Inflammatory macrophage (primary cell): ENCODE data around the gene TAPBPL.
"Not testable (repeated sequence)": the region's sequence is repeated elsewhere in the genome, so short reads cannot be mapped to it uniquely, and the experiment has no call there.

Experiments used
- DNase-seq, 2 donors: peaks; one replicate each; pipeline ENCODE4 v3.0.0-alpha.2; 2020 to 2022

The TAPBPL gene

DNA sequence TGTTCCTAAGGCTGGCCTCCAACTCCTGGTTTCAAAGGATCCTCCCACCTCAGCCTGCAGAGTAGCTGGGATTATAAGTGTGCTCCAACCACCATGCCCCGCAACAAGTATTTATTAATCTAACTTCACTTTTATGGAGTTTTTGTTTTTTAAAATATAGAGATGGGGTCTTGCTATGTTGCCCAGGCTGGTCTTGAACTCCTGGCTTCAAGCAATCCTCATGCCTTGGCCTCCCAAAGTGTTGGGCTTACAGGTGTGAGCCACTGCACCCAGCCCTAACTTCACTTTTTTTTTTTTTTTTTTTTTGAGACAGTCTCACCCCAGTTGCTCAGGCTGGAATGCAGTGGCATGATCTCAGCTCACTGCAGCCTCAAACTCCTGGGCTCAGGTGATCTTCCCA is 38.8 kb downstream of the TAPBPL start:
- not testable (repeated sequence) for DNase-seq

DNA sequence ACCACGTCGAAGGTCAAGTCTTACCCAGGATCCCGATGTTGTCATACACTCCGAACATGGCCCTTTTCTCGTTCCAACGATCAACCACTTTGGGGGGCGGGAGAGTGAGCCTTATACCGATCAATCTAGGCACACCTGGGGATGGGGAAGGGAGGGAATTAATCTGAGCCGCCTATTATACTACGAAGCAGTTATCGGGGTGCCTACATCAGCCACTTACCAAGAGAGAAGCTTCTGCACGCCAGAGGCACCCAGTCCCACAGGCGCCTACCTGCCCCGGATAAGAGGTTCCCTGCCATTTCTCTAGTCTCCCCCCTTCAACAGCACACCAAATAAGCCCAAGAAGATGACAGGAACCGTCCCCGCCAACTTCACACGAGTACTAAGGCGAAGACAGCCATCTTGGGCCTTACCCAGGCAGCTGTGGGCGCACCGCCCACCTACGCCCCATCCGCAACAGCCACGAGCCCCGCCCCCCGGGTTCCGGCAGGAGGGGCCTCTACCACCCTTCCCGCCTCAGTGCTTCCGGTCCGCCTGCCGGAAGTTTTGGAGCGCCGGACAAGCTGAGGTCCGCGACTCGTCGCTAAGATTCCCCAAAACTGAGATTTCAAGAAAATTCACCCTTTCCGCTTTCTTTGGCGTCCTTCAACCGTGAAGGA is 41.1 kb downstream of the TAPBPL start, which contains the start of gene MRPL51:
TSS of gene MRPL51 (minus strand) at position 425 of the 659 bp plus-strand sequence. CDS start at position 299, 126 bp downstream.
- DNase-seq: peak; percentile 95 to 97

DNA sequence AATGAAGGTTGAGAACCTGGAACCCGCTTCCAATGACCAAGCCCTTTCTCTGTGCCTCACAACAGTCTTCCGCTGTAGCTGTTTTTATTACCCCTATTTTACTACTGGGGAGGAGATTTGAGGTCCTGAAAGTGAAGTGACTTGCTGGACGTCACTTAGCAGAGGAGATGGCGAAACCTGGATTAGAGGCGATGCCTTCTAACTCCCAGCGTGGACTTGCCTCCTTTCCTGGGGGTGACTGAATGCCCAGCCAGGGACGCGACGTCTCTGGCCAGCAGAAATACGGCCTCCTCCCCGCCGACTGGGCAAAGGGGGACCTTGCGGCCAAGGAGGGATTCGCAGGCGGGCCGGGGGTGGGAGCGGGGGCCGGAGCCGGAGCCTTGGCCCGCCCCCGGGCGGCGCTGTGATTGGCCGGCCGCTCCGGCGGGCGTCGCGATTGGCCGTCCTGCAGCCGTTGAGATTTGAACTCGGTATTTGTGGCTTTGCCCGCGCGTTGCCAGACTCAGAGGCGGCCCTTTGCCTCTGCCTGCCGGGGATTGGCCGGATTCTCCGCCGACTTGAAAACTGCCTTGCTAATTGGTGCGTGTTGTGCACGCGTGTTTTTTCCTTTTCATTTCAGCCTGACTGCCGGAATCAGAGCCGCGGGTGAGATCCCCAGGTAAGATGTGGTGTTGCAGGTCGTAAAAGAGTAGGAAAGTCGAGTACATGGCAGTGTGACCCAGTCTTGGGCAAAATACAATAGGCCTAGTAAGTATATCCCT is 41.8 kb downstream of the TAPBPL start, which contains the start of gene NCAPD2:
TSS of gene NCAPD2 (plus strand) at position 606 of the 761 bp plus-strand sequence. CDS start 997 bp downstream, outside the sequence.
- DNase-seq: peak; percentile 97

DNA sequence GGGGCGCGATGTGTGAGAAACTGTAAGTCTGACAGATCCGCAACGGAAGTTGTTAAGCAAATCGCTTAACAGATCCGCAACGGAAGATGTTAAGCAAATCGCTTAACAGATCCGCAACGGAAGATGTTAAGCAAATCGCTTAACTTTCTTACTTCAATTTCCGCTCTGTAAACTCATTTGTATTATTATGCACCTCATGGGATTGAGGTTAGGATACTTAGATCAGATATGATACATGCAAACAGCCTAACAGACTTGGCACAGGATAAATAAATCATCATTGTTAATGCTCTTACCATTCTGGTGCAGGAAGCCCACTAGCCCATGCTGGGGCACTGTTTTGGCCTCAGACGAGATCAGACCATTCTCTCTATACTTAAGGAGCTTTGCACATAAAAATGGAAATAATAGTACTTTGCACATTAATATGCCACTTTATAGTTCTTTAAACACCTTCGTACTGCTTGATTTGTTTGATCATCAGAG is 42.5 kb downstream of the TAPBPL start:
- DNase-seq: no peak

DNA sequence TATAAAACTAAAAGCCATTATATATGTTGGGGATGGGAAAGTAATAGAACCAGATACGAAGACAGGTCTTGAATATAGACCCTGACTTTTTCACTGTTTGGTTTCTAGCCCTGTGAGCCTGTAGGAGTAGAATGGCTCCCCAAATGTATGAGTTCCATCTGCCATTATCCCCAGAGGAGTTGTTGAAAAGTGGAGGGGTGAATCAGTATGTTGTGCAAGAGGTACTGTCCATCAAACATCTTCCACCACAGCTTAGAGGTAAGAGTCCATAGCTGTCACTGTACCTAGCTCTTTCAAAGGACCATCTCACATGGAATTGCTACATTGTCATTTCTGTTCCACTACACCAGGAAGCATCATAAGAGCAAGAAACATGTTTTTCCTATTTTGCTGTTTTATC is 43.1 kb downstream of the TAPBPL start:
- DNase-seq: no peak

DNA sequence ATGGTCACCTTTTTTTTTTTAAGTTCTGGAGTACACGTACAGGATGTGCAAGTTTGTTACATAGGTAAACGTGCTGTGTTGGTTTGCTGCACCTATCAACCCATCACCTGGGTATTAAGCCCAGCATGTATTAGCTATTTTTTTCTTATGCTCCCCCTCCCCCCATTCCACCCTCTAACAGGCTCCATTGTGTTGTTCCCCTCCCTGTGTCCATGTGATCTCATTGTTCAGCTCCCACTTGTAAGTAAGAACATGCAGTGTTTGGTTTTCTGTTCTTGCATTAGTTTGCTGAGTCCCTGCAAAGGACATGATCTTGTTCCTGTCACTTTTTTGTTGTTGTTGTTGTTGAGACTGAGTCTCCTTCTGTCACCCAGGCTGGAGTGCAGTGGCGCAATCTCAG is 45.4 kb downstream of the TAPBPL start:
- DNase-seq: not testable (repeated sequence)

DNA sequence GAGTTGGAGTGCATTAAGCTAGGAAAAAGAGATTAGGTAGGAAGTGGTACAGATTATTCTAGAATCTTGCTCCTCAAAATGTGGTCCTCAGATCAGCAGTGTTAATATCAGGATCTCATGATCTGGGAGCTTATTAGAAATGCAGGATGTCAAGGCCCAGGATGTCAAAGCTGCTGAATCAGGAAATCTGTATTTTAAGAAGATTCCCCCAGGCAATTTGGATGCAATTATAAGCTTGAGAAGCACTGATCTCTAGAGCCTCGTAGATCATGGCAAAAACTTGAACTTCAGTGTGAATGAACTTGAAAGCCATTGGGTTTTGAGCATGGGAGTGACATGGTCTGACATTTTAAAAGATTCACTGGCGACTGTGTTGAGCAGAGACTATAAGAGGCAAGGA is 48.6 kb downstream of the TAPBPL start:
- DNase-seq: no peak

DNA sequence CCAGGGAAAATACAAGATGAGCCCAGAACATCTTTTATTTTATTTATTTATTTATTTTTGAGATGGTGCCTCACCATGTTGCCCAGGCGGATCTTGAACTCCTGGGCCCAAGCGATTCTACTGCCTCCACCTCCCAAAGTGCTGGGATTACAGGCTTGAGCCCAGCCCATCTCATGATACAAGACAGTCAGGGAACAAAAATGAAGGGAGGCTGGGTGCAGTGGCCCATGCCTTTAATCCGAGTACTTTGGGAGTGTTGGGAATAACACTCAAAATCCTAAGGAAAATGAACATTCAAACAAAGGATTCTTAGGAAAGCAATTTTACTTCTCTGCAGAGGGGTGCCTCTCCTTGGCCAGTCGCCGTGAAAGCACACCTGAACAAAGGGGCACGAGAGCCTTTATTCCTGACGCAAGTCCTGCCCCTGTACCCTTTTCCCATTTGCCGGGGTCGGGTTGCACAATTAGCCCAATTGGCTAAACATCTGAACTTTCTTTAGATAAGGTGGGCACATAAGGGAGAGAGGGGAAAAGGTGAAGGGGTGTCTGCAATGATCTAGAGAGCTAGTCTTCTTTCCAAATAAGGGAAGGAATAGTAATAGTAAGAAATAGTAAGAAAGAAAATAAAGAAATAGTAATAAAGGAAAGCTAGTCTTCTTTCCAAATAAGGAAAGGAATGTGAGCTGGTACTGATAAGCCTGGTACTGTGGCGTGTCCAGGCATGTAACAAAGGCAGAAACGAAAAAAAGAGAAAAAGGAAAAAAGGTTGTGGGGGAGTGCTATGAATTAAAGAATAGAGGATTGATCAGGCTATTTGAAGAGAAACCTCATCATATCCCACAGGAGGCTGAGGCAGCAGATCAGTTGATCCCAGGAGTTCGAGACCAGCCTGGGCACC is 55.5 kb downstream of the TAPBPL start:
- no peak for DNase-seq

DNA sequence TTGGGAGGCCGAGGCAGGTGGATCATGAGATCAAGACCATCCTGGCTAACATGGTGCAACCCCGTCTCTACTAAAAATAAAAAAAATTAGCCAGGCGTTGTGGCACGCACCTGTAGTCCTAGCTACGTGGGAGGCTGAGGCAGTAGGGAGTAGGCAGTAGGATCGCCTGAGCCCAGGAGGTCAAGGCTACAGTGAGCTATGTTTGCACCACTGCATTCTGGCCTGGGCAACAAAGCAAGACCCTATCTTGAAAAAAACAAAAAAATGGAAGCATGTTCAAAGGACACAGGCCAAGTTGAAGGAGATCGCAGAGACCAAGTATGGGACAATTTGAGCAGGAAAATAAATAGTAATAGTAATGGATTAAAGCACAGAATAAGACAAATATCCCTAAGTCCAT is 56.2 kb downstream of the TAPBPL start:
- no peak for DNase-seq
